NCI-H526 treated with DMSO at 0.1 percent for 48 hours (cell line): Measurements from ENCODE around the gene DHX57.
A peak's percentile ranks its signal among the peaks of the same experiment; 100 is the strongest.

Experiments used
- DNase-seq: peaks from one replicate; lab custom pipeline; 2025; lab: John Stamatoyannopoulos, UW

The DHX57 gene

DNA sequence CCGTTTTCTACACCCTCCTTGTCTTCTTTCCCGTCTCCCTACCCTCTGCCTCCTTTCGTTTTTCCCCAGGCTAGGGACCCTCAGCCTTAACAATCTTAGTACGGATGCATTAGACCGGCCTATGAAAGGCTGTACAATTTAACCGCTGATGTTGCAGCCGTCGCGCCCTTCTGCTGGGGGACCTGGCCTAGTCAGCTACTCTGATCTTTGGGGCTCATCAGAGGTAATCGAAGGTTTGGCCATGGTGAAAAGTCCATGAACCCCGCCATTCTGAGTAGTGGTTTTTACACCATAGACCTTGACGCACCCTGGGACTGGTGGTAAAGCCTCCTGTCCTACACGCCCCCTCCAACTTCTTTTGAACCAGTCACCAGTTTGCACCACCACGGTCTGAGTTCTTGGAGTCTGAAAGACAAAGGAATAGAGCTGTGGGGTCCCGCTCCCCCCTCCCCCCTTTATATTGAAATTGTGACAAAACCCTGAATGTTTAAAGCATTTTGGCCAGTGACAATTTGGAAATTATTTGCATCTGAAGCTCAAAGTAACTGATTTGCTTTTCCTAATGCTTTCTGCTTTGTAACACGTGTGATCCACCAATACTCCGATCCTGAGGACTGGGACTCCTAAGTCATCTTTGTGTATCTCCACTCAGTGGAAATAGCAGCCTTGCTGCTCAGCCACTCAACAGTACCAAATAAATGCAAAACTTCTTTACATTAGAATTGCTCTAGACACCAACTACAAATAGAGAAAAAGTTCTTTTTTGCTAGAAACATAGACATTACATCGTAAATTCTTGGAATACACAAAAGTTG is 123.9 kb downstream of the DHX57 start:
- peak; percentile 56 for DNase-seq

DNA sequence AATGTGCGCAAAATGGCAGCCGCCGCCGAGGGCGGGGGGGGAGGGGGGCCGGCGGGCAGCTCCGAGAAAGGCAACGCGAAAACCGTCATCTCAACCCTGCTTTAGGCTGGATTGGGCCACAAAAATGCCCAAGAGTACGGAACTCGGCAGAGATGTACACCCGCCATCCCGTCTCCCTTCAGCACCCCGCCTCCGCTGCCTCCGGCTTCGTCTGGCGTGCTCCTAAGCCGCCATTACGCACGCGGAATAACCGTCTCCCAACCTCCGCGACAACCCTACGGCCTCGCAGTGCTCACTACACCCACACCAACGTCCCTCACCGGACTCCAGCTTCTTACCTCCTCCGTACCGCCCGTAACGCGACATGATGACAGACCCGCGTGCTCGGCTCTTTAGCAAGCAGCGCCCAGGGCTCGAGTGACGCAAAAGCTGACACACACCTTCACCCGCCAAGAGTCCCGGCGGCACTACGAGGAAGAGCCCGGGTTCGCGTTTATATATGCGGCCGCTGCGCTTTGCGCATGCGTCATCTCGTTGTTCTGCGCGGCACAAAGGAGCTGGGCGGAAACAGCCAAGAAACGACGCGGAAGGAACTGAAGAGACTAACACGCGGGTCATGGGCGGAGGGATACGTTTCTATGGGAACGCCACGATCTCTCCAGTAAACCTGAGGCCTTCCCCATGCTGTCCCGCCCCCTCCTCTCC is 124.7 kb downstream of the DHX57 start, which contains the start of gene SRSF7:
Gene SRSF7 (minus strand): TSS at position 471 of the 705 bp plus-strand sequence. CDS start 105 bp downstream, at position 366.
- peak; percentile 98 for DNase-seq

DNA sequence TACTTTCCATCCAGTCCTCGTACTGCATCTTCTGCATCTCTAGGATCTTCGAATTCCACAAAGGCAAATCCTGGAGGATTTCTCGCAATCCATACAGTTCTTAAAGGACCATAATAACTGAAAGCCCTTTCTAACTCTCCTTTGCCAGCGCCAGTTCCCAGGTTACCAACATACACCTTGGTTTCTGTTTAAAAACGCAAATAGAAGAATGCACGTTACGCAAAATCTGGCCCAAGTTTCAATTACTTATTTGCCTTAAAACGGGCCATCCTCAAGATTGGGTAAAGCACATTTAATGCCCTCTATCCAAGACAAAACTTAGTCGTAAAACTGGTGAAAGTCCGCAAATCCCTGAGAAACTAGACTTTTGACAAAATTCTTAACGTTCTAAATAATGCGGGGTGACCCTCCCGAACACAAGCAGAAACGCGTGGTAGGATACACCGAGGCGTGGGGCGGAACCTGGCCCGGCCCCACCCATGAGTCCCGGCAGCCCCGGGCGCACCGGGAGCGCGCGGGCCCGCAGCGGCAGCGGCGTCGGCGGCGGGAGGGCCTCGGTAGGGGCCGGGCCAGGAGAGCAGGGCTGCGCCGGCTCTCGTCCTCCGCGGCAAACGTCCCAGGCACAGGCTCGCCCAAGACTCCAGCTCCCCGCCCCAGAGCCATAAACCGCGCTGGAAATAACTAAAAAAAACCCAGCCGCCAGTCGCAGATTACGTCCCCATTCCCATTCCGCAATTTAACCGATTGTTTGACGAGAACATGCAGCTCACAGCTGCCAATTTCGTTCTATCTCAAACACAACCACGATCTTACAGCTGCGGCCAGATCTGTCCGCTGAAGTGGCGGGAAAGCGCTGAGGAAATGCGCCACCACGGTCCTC is 125.5 kb downstream of the DHX57 start:
- DNase-seq: no peak

DNA sequence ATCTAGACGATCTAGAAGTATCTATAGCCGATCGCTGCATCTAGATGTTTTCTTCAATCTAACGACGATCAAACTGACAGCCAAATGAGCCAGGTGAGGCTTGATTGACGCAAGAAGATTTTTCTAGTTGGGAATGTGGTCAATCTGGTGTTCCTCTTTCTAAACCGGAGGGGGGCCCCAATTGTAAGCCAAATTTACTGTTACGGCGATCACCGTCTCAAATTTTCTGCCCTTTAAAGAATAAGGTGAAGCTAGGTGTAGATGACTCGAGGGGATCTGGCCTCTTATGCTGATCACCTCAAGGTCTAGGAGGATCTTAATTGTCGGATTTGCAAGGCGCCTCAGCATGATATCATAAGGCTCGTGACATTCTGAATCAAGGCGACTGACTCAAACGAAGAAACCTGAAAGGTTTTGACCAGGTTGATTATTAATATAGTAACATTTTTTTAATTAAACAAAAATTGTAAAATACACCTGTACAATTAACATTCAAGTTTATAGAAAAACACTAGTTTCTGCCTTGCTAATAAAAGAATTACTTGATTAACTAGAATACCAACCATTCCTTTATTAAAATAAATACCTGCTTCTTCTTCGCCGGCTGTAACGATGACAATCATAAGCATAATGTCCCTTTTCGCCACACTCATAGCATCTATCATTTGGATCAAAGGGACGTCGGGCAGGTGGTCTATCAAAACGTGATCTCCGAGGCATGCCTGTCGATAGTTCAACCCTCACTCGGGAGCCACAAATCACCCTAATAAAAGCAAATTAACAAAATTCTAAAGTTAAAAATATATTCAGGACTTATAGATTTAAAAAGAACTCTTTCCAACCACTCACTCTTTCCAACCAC is 126.6 kb downstream of the DHX57 start:
- DNase-seq: no peak

DNA sequence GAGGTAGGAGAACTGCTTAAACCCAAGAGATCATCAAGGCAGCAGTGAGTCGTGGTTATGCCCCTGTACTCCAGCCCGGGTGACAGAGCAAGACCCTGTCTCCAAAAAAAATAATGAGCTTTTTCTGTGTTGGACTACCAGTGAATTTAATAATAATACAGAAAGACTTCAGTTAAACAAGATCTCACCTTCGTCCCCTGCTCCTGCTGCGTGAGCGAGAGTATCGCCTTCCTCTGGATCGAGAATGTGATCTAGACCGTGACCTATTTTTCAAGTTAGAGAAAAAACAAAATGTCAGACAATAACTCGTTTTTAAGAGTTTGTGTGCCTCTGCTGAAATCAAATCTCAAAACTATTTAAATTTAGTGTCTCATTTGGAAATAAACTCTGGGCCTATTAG is 127.3 kb downstream of the DHX57 start:
- no peak for DNase-seq

DNA sequence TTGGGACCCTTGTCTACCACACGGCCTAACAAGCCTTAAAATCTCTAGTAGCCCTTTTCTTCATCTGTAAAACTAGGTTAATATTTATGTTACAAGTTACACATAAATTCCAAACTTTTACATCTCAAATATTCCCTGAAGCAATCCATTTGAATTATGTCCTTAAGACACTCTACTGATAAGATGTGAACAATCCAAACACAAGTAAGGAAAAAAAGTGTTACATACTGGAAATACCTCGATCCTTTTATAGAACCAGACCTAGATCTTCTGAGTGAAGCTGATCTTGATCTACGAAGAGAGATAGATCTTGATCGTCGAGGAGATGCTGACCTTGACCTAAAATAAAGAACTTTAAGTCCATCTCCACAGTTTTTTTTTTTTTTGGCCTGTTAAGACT is 127.9 kb downstream of the DHX57 start:
- DNase-seq: no peak
